NCI-H1105 treated with DMSO at 0.1 percent for 48 hours (cell line): ENCODE measurements around the gene DIAPH1.

ENCODE experiments used
- DNase-seq: peaks from one replicate; lab custom pipeline; 2025; lab: John Stamatoyannopoulos, UW

The DIAPH1 gene

GRCh38 chr5:141560725-141561483 is 57.9 kb downstream of the DIAPH1 start:
- DNase-seq: peak; percentile 93

GRCh38 chr5:141560151-141560550 is 58.6 kb downstream of the DIAPH1 start:
- peak; percentile 75 for DNase-seq

GRCh38 chr5:141559461-141559860 is 59.3 kb downstream of the DIAPH1 start:
- DNase-seq: no peak

- DNase-seq: no peak
These were observed 60.6 kb downstream of the DIAPH1 start for GRCh38 chr5:141558150-141558549.

GRCh38 chr5:141557681-141558136 is 61.1 kb downstream of the DIAPH1 start:
- peak; percentile 80 for DNase-seq

- DNase-seq: no peak
These were observed 70.9 kb downstream of the DIAPH1 start for GRCh38 chr5:141547921-141548320.

GRCh38 chr5:141547488-141547887 is 71.3 kb downstream of the DIAPH1 start:
- DNase-seq: no peak

- no peak for DNase-seq
These were observed 75.7 kb downstream of the DIAPH1 start for GRCh38 chr5:141543053-141543452.

GRCh38 chr5:141534492-141535213 is 84.1 kb downstream of the DIAPH1 start:
- no peak for DNase-seq

- DNase-seq: no peak
These were observed 84.9 kb downstream of the DIAPH1 start for GRCh38 chr5:141533897-141534296.

GRCh38 chr5:141532726-141533125 is 86.1 kb downstream of the DIAPH1 start:
- DNase-seq: no peak

- no peak for DNase-seq
These were observed 88.9 kb downstream of the DIAPH1 start for GRCh38 chr5:141529873-141530272.

GRCh38 chr5:141529002-141529401 is 89.8 kb downstream of the DIAPH1 start:
- DNase-seq: no peak

- DNase-seq: no peak
These were observed 90.4 kb downstream of the DIAPH1 start for GRCh38 chr5:141528291-141528984.

GRCh38 chr5:141527426-141527825 is 91.4 kb downstream of the DIAPH1 start:
- DNase-seq: no peak

- no peak for DNase-seq
These were observed 93.1 kb downstream of the DIAPH1 start for GRCh38 chr5:141525653-141526052.

- peak; percentile 76 for DNase-seq
These were observed 93.9 kb downstream of the DIAPH1 start for GRCh38 chr5:141524604-141525597.

- no peak for DNase-seq
These were observed 94.8 kb downstream of the DIAPH1 start for GRCh38 chr5:141523991-141524390.

GRCh38 chr5:141522301-141522700 is 96.5 kb downstream of the DIAPH1 start:
- no peak for DNase-seq

- DNase-seq: no peak
These were observed 97.5 kb downstream of the DIAPH1 start for GRCh38 chr5:141521244-141521781.
